A673 (cell line): Measurements from ENCODE around the gene PRKCH.

ENCODE experiments used
- CTCF ChIP-seq: fragments of 300-800, 200-600 bp; sonication (generic); conservative IDR thresholded peaks from 2 replicates; pipeline ENCODE4 v1.5.1; 2017; ENCODE audit warnings: low read depth, mild to moderate bottlenecking, antibody characterized with exemption, low read length, moderate library complexity, mixed read lengths
- EZH2 ChIP-seq: fragments of 200-600 bp; sonication (generic); IDR thresholded peaks from 2 replicates; pipeline ENCODE4 v1.6.1; 2017; ENCODE audit warnings: borderline replicate concordance, low read depth, mild to moderate bottlenecking, mixed read lengths, antibody characterized with exemption, low read length; ENCODE audit not compliant: poor library complexity, severe bottlenecking

GRCh38 chr14:61280526-61281185 is 40.7 kb upstream of the PRKCH start:
- peak; percentile 66 for TF ChIP-seq CTCF
- no peak for TF ChIP-seq EZH2
